ENCODE measurements around the gene ESRRB.

Gene ESRRB

DNA sequence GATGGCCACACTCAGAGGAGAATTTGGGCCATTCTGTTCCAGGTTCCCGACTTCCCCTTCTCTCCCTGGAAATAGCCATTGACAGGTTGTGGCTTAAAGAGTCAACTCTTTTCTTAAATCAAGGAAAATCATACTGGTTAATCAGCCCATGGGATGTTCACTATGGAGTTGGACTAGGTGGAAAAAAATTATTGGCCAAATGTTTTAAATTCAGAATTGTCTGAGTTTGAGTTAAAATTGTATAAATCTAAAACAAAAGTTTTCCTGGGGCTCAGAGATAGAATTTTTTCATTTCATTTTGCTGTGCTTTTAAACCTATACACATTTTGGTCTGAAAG, 6.5 kb downstream of the ESRRB start:
- Histone ChIP-seq H3K36me3 (replicated peaks in 1 of 2; ENCODE audit: control insufficient read depth in 2 of 2, insufficient read depth in 2 of 2, low read length in 2 of 2) (no peaks in the 10 kb centered on the region), H3K4me2 (ENCODE audit: insufficient read depth, low read length, poor library complexity, severe bottlenecking) (no peak overlapping the region), H3K9me3 (replicated peaks in 1 of 2; ENCODE audit: control insufficient read depth in 2 of 2, insufficient read depth in 1 of 2, low read depth in 1 of 2, low read length in 2 of 2) (no peaks in the 10 kb centered on the region), H3K9ac (ENCODE audit: low read depth, low read length, poor library complexity) (no peak overlapping the region), H3K27me3 (ENCODE audit: control insufficient read depth in 3 of 3, insufficient read depth in 3 of 3, low read depth in 1 of 3, low read length in 3 of 3) (peaks cover 3 to 82% (median 14%) of the 10 kb centered on the region in 3 experiments), H3K18ac (ENCODE audit: low read length) (no peak overlapping the region), H3K23ac (ENCODE audit: low read depth, low read length, poor library complexity) (no peak overlapping the region), H3K14ac (ENCODE audit: low read length) (no peak overlapping the region), H2BK12ac (ENCODE audit: low read length) (no peak overlapping the region), H2BK5ac (ENCODE audit: low read length) (no peak overlapping the region), H2AFZ (ENCODE audit: low read length) (no peak overlapping the region), H4K91ac (ENCODE audit: low read depth, low read length, poor library complexity) (no peak overlapping the region), H3K4ac (ENCODE audit: low read length) (no peak overlapping the region), H3K79me1 (ENCODE audit: low read depth, low read length) (no peaks in the 10 kb centered on the region), H2BK15ac (ENCODE audit: low read length) (no peak overlapping the region), H3K4me1 (ENCODE audit: control insufficient read depth in 2 of 2, insufficient read depth in 1 of 2, low read depth in 1 of 2, low read length in 2 of 2) (peaks cover 0 to 4% of the 10 kb centered on the region in 2 donors), H4K8ac (ENCODE audit: low read depth, low read length) (no peak overlapping the region), H2AK5ac (ENCODE audit: low read depth, low read length) (no peak overlapping the region), H2BK120ac (ENCODE audit: low read depth, low read length) (no peak overlapping the region), H3K27ac (replicated peaks; ENCODE audit: low read length) (no peak overlapping the region), H3K4me3 (ENCODE audit: low read length in 2 of 2) (no peak overlapping the region)
- no CpG with 5 or more reads among the region's 1 CpG for WGBS, 2 donors (ENCODE audit: extremely low coverage in 2 of 2, insufficient read length in 2 of 2, insufficient replicate concordance in 1 of 2)
- no peak for DNase-seq (ENCODE audit: low spot score)

DNA sequence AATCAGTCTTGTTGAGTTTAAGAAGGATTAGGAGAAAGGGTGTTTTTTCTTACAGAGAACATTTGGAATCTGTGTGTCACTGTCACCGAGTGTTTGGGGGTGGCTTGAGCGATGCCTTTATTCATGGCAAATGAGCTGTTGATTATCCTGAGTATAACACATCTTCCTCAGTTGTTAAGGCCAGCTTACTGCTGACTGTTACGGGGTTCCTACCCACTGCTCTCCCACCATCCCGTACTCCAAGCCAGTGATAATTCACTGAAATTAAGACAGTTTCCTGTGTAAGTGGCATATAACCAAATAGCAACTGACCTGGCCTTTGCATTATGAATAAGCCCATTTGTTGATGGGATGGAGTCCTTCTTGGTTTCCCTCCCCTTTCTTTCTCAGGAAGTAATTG, 9.5 kb downstream of the ESRRB start:
- H2BK15ac ChIP-seq (ENCODE audit: low read length) = no peak overlapping the region

DNA sequence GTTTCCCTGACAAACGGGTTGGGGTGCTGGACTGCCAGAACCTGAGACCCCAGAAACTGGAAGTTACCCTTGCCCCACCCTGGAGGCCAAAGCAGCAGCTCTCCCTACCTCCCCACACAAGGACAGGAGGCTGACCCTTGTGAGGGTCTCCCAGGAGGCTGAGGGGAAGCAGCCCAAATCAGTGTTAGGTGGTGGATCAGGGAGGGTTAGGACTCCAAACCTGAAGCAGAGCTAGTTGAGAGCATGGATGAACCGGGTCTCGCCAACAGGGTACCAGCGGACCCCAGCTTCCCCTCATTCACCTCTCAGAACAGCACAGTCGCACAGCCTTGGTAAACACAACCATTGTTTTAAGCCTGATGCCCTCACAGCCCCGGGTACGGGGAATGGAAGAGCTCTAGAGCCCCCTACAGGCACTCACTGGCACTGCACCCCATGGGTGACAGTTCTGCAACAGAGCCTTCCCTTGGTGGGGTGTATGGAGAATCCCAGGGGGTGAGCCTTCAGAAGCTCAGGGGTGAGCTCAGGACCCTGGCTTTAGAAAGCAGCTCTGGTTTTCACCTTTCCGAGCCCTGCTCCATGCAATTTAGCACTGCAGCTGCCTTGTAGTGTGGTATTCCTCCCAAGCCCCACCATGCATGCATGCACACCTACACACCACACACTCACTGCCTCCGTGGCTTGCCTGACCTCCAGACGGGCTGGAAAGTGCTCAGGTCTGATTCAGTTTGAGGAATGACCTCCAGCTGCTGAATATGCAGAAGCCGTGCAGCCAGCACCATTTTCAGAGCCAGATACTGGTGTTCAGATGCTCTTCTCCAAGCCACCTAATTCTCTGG, 11.2 kb downstream of the ESRRB start:
- Histone ChIP-seq H4K91ac (ENCODE audit: low read depth, low read length, poor library complexity) (no peak overlapping the region), H3K9ac (ENCODE audit: low read depth, low read length, poor library complexity) (no peak overlapping the region), H2AK5ac (ENCODE audit: low read depth, low read length) (no peak overlapping the region), H3K14ac (ENCODE audit: low read length) (no peak overlapping the region), H2BK15ac (ENCODE audit: low read length) (peak overlapping the region; percentile 23), H3K23ac (ENCODE audit: low read depth, low read length, poor library complexity) (no peak overlapping the region), H3K36me3 (replicated peaks in 1 of 2; ENCODE audit: control insufficient read depth in 2 of 2, insufficient read depth in 2 of 2, low read length in 2 of 2) (no peaks in the 10 kb centered on the region), H3K4me3 (ENCODE audit: low read length in 2 of 2) (no peak overlapping the region), H2AFZ (ENCODE audit: low read length) (peak overlapping the region; percentile 31), H3K18ac (ENCODE audit: low read length) (peak overlapping the region; percentile 86), H2BK120ac (ENCODE audit: low read depth, low read length) (no peak overlapping the region), H3K4ac (ENCODE audit: low read length) (no peak overlapping the region), H4K8ac (ENCODE audit: low read depth, low read length) (peak overlapping the region; percentile 70), H3K9me3 (replicated peaks in 1 of 2; ENCODE audit: control insufficient read depth in 2 of 2, insufficient read depth in 1 of 2, low read depth in 1 of 2, low read length in 2 of 2) (no peaks in the 10 kb centered on the region), H3K79me1 (ENCODE audit: low read depth, low read length) (no peaks in the 10 kb centered on the region), H3K27ac (replicated peaks; ENCODE audit: low read length) (no peak overlapping the region), H2BK12ac (ENCODE audit: low read length) (no peak overlapping the region), H2BK5ac (ENCODE audit: low read length) (no peak overlapping the region), H3K4me2 (ENCODE audit: insufficient read depth, low read length, poor library complexity, severe bottlenecking) (no peak overlapping the region), H3K27me3 (ENCODE audit: control insufficient read depth in 3 of 3, insufficient read depth in 3 of 3, low read depth in 1 of 3, low read length in 3 of 3) (peaks cover 0 to 35% (median 0%) of the 10 kb centered on the region in 3 experiments), H3K4me1 (ENCODE audit: control insufficient read depth in 2 of 2, insufficient read depth in 1 of 2, low read depth in 1 of 2, low read length in 2 of 2) (peaks cover 0 to 2% of the 10 kb centered on the region in 2 donors)
- DNase-seq (ENCODE audit: low spot score) = peak; percentile 80
- no CpG with 5 or more reads among the region's 11 CpGs for WGBS, 2 donors (ENCODE audit: extremely low coverage in 2 of 2, insufficient read length in 2 of 2, insufficient replicate concordance in 1 of 2)

More for the DNA sequence above, 9.5 kb downstream of the ESRRB start:
- Histone ChIP-seq H3K79me1 (ENCODE audit: low read depth, low read length) (no peaks in the 10 kb centered on the region), H3K9ac (ENCODE audit: low read depth, low read length, poor library complexity) (no peak overlapping the region), H3K27ac (replicated peaks; ENCODE audit: low read length) (no peak overlapping the region), H3K4ac (ENCODE audit: low read length) (no peak overlapping the region), H3K4me2 (ENCODE audit: insufficient read depth, low read length, poor library complexity, severe bottlenecking) (no peak overlapping the region), H3K36me3 (replicated peaks in 1 of 2; ENCODE audit: control insufficient read depth in 2 of 2, insufficient read depth in 2 of 2, low read length in 2 of 2) (no peaks in the 10 kb centered on the region), H3K4me3 (ENCODE audit: low read length in 2 of 2) (no peak overlapping the region), H3K27me3 (ENCODE audit: control insufficient read depth in 3 of 3, insufficient read depth in 3 of 3, low read depth in 1 of 3, low read length in 3 of 3) (peaks cover 0 to 53% (median 0%) of the 10 kb centered on the region in 3 experiments), H3K23ac (ENCODE audit: low read depth, low read length, poor library complexity) (no peak overlapping the region), H2AK5ac (ENCODE audit: low read depth, low read length) (no peak overlapping the region), H3K4me1 (ENCODE audit: control insufficient read depth in 2 of 2, insufficient read depth in 1 of 2, low read depth in 1 of 2, low read length in 2 of 2) (peaks cover 0 to 2% of the 10 kb centered on the region in 2 donors), H2AFZ (ENCODE audit: low read length) (no peak overlapping the region), H3K14ac (ENCODE audit: low read length) (no peak overlapping the region), H4K91ac (ENCODE audit: low read depth, low read length, poor library complexity) (no peak overlapping the region), H2BK12ac (ENCODE audit: low read length) (no peak overlapping the region), H3K18ac (ENCODE audit: low read length) (no peak overlapping the region), H3K9me3 (replicated peaks in 1 of 2; ENCODE audit: control insufficient read depth in 2 of 2, insufficient read depth in 1 of 2, low read depth in 1 of 2, low read length in 2 of 2) (no peaks in the 10 kb centered on the region), H2BK5ac (ENCODE audit: low read length) (no peak overlapping the region), H2BK120ac (ENCODE audit: low read depth, low read length) (no peak overlapping the region), H4K8ac (ENCODE audit: low read depth, low read length) (no peak overlapping the region)
- no peak for DNase-seq (ENCODE audit: low spot score)
- WGBS, 2 donors (ENCODE audit: extremely low coverage in 2 of 2, insufficient read length in 2 of 2, insufficient replicate concordance in 1 of 2) = no CpG with 5 or more reads among the region's 4 CpGs

DNA sequence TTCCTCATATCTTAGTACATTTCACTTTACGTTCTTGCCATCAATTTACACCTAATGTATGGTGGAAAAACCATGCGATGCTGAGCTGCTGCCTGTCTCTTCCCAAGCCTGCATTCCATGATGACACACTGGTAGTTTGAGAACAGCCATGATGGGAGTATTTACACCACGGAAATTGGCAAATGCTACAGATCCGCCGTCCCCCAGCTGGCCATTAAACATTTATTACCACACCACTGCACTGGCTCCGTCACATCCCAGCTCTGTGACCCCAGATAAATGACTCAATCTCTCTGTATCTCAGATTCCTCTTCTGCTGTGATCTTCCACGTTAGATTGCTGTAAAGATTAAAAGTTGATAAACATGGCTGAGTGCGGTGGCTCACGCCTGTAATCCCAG, 13.9 kb downstream of the ESRRB start:
- Histone ChIP-seq H2AK5ac (ENCODE audit: low read depth, low read length) (no peak overlapping the region), H4K91ac (ENCODE audit: low read depth, low read length, poor library complexity) (no peak overlapping the region), H2AFZ (ENCODE audit: low read length) (no peak overlapping the region), H3K4me1 (ENCODE audit: control insufficient read depth in 2 of 2, insufficient read depth in 1 of 2, low read depth in 1 of 2, low read length in 2 of 2) (peaks cover 0 to 4% of the 10 kb centered on the region in 2 donors), H2BK5ac (ENCODE audit: low read length) (no peak overlapping the region), H3K79me1 (ENCODE audit: low read depth, low read length) (no peaks in the 10 kb centered on the region), H3K27ac (replicated peaks; ENCODE audit: low read length) (no peak overlapping the region), H3K18ac (ENCODE audit: low read length) (no peak overlapping the region), H3K23ac (ENCODE audit: low read depth, low read length, poor library complexity) (no peak overlapping the region), H3K9ac (ENCODE audit: low read depth, low read length, poor library complexity) (no peak overlapping the region), H3K4me3 (ENCODE audit: low read length in 2 of 2) (no peak overlapping the region), H3K36me3 (replicated peaks in 1 of 2; ENCODE audit: control insufficient read depth in 2 of 2, insufficient read depth in 2 of 2, low read length in 2 of 2) (no peaks in the 10 kb centered on the region), H2BK120ac (ENCODE audit: low read depth, low read length) (no peak overlapping the region), H4K8ac (ENCODE audit: low read depth, low read length) (no peak overlapping the region), H3K27me3 (ENCODE audit: control insufficient read depth in 3 of 3, insufficient read depth in 3 of 3, low read depth in 1 of 3, low read length in 3 of 3) (peaks cover 0 to 11% (median 0%) of the 10 kb centered on the region in 3 experiments), H3K4ac (ENCODE audit: low read length) (no peak overlapping the region), H3K9me3 (replicated peaks in 1 of 2; ENCODE audit: control insufficient read depth in 2 of 2, insufficient read depth in 1 of 2, low read depth in 1 of 2, low read length in 2 of 2) (no peaks in the 10 kb centered on the region), H2BK15ac (ENCODE audit: low read length) (no peak overlapping the region), H3K14ac (ENCODE audit: low read length) (no peak overlapping the region), H2BK12ac (ENCODE audit: low read length) (no peak overlapping the region), H3K4me2 (ENCODE audit: insufficient read depth, low read length, poor library complexity, severe bottlenecking) (no peak overlapping the region)
- DNase-seq (ENCODE audit: low spot score) = no peak
- WGBS, 2 donors (ENCODE audit: extremely low coverage in 2 of 2, insufficient read length in 2 of 2, insufficient replicate concordance in 1 of 2) = no CpG with 5 or more reads among the region's 9 CpGs
